Measurements from ENCODE around the gene NAXE.
A peak's percentile ranks its signal among the peaks of the same experiment; 100 is the strongest.
"Not testable (repeated sequence)": the region's sequence is repeated elsewhere in the genome, so short reads cannot be mapped to it uniquely, and the experiment has no call there.

NAXE gene

DNA sequence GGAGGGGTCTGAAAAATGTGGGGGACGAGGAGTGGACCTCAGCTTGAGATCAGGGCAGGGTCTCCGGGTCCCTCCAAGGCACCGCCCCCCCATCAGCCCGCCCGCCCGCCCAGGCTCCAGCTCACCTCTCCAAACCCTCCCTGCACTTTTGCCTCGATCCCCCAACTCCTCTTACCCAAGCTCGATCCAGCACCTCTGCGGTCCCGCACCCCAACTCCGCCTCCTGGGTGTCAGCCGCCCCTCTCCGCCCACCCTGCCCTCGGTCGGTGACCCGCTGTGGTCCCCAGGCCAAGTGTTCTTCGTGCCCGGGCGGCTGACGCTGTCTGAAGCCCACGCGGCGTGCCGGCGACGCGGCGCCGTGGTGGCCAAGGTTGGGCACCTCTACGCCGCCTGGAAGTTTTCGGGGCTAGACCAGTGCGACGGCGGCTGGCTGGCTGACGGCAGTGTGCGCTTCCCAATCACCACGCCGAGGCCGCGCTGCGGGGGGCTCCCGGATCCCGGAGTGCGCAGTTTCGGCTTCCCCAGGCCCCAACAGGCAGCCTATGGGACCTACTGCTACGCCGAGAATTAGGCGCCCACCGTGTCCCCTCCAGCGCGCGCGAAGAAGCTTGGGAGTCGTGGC is 33.3 kb downstream of the NAXE start:
- DNase-seq = peak; percentile 22

GRCh38 chr1:156625436-156626078 is 34.0 kb downstream of the NAXE start:
- DNase-seq = peak; percentile 78

DNA sequence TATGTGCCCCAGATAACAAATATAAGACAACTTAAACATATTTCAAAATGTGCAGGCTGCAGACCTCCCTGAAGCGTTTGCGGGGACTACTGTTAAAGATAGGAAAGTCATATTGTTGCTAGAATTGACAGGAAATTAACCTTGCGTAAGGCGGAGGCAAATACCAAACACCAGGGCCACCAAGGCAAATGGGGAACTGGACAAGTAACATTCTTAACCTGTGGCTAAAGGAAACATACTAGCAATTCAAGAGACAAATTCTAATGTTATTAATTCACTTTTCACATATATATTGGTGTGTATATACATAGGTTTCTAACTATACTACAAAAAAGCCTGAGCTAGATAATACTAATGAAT is 34.5 kb downstream of the NAXE start:
- no peak for DNase-seq

- peak; percentile 54 for DNase-seq
Measured at GRCh38 chr1:156627313-156627880, 35.8 kb downstream of the NAXE start.

GRCh38 chr1:156629823-156630449 is 38.4 kb downstream of the NAXE start:
- no peak for DNase-seq

DNA sequence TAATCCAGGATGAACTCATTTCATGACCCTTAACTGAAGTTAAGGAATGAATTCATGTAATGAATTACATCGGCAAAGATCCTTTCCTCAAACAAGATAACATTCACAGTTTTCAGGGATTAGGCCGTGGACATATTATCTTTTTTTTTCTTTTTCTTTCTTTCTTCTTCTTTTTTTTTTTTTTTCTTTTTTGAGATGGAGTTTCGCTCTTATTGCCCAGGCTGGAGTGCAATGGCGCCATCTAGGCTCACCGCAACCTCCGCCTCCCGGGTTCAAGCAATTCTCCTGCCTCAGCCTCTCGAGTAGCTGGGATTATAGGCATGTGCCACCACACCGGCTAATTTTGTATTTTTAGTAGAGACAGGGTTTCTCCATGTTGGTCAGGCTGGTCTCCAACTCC is 39.6 kb downstream of the NAXE start:
- not testable (repeated sequence) for DNase-seq

- no peak for DNase-seq
Measured at GRCh38 chr1:156632355-156632754, 40.8 kb downstream of the NAXE start.

DNA sequence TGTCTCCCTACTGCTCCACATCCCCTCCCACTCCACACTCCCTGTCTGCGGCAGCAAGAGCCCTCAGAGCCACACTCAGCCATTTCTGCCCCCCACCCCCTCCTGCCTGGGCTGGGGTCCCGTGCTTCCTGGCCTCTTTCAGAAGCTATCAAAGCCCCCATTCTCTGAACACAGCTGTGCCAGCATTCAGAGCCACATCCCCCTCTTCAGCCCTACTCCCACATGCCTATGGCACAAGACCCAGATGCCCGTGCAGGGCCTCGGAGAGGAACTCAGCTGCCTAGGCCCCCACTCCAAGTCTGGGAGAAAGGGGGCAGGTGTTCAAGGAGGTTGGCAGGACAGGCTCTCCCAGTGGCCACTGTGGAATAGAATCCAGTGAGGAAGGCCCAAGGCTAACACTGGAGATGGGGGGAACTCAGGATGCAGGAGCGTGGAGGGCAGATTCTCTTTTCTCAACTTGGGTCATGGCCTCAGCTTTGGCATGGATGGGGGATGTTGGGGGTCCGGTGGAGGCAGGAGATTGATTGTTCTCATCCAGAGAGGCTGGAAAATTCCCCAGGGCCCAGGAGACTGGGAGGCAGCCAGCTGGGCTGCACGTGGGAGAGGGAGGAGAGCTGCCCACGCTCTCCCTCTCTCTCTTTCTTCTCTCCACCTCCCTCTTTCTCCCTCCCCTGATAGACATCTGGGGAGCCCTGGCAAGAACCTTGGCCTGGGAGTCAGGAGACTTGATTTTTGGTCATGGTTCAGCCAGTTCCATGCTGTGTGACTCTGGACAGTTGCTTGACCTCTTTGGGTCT is 46.8 kb downstream of the NAXE start:
- DNase-seq = no peak

DNA sequence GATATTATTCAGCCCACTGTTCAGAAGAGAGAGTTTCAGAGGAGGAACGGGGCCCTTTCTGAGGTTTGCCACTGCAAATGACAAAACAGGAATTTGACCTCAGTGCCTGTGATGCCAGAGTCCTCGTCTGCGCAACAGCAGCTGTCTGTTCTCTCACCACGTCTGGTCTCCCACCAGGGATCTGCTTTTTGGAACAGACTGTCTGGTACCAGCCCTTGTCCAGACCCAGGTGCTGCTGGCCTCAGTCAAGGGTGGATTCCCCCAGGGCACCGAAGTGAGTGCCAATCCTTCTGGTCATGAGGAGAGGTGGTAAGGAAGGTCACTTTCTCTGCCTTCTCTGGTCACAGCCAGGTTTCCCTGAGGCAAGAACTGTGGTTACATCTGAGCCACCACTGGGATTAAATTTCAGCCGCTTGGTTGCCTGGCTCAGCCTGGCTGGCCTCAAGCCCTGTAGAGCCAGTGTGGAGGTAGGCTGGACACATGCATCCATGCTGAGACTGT is 48.1 kb downstream of the NAXE start:
- DNase-seq = no peak

GRCh38 chr1:156640842-156641706 is 49.5 kb downstream of the NAXE start:
- no peak for DNase-seq

DNA sequence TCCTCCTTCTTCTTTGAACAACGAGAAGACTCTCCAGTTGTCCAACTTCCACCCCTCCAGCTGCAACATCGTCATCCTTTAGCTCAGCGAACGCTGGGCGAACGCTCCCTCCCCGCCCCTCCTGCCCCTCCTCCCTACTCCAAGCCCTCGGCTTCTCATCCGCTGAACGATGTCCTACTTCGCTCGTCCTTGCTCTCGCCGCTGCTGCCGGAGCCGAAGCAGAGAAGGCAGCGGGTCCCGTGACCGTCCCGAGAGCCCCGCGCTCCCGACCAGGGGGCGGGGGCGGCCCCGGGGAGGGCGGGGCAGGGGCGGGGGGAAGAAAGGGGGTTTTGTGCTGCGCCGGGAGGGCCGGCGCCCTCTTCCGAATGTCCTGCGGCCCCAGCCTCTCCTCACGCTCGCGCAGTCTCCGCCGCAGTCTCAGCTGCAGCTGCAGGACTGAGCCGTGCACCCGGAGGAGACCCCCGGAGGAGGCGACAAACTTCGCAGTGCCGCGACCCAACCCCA is 50.2 kb downstream of the NAXE start, which contains the start of gene BCAN:
Gene BCAN, plus strand, starts transcription at position 357 of the 504 bp plus-strand sequence. CDS start 3,938 bp downstream, outside the sequence.
- DNase-seq = peak; percentile 37

GRCh38 chr1:156642265-156643048 is 50.9 kb downstream of the NAXE start:
- DNase-seq = no peak

- DNase-seq = no peak
Measured at GRCh38 chr1:156643049-156643777, 51.6 kb downstream of the NAXE start.

DNA sequence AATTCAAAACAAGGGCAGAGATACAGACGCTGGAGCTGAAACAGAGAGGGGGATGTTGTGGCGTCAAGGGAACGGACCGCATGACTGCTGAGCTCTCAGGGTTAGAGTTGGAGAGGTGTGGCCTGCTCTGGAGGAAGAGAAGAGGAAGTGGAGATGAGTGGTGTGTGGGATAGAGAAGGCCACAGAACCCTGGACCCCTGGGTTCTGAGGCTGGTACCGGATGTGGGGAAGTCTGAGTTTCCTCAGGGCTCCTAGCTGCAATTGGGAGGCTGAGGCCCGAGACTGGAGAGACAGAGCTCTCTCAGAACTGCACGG is 52.2 kb downstream of the NAXE start:
- DNase-seq = peak; percentile 37
